Renal cortical epithelial cell (primary cell): ENCODE measurements around the gene CARD14. TPM values are rescaled to one million over a fixed set of nuclear protein-coding genes. Genes with fewer than 3 reads are reported as not detected.

Source experiments
- DNase-seq: peaks from one replicate; pipeline ENCODE4 v3.0.0-alpha.2; 2011; ENCODE audit warnings: low read depth
- total RNA-seq: library from RNA; depleted of rRNA; stranded (reverse); fragments of >200 nt; gene quantifications from 2 replicates; pipeline ENCODE4 v1.2.3, GENCODE V29; 2014

The CARD14 gene
- total RNA-seq, result 0.05 TPM in 1 of 2 replicates, not detected in the other

- peak; percentile 3 for DNase-seq
Observed at GRCh38 chr17:80169784-80170500, at the start of gene CARD14. Gene CARD14, plus strand, starts transcription at chr17:80170030. Its CDS starts 11,409 bp downstream, at chr17:80181439.

DNA sequence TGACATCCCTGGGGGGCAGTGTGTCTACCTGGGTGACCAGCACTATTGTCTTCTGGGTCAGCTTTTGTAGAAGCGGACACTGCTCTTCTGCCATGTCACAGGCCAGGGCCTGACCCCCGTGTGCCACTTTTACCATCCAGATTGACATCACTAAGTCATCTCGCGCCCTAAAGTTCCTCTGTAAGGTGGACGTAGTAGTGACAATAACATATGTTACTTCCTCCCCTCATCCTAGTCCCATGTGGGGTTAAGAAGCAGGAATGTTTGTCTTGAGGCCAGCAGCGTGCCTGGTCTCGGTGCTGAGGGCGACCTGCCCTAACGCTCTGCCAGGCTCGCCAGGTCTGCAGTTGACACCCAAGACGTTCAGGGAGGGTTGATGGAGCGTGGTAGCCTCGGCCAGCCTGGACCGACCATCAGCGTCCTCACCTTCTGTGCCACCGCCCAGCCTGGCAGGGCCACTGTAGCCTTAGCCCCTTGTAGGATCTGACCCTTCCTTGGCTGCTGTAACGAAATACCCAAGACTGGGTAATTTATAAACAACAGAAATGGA is 47.7 kb upstream of the CARD14 start:
- no peak for DNase-seq

DNA sequence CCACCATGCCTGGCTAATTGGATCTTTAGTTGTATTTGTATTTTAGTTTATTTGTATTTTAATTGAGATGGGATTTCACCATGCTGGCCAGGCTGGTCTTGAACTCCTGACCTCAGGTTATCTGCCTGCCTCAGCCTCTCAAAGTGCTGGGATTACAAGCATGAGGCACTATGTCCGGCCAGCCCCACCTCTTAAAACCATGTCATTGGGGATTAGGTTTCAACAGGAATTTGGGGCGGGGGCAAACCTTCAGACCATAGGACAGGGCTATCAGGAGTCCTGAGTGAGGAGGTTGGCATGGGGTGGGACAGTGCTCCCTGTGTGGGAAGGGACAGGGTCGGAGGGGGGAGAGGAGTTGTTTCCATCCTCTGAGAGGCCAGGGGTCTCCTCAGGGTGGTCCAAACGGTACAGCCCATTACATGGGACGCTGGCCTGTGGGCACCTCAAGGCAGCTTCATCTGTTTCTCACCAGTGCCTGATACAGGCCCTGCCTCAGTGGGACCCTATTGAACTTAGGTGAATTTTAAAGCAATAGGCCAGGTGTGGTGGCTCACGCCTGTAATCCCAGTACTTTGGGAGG is 46.8 kb upstream of the CARD14 start:
- no peak for DNase-seq

GRCh38 chr17:80123791-80124190 is 46.0 kb upstream of the CARD14 start:
- no peak for DNase-seq

DNA sequence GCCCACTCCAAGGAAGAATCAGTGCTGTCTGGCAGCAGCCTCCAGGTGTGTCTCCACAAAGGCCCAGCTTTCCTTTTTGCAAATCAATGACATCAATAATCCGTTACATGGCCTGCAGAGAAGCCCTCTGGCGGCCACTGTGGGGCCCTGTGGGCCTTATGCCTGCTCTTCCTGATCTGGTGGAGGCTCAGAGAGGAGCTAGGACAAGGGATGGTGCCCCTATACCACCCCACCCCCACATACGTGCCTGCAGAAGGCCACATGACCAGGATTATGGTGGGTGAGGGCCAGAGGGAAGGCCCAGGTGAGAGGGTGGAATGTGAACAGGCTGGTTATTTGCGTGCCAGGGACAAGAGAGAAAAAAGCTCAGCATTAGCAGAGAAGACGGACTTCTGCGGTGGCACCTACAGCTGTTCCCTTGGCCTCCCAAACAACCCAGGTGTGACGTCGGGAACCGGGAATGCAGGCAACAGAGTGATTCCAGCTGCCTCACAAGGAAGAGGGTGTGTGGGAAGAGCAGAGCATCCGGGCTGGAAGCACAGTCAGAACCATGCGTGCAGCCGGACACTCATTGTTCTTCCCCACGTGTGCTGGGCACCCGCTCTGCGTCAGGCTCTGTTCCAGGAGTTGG is 45.4 kb upstream of the CARD14 start:
- no peak for DNase-seq

DNA sequence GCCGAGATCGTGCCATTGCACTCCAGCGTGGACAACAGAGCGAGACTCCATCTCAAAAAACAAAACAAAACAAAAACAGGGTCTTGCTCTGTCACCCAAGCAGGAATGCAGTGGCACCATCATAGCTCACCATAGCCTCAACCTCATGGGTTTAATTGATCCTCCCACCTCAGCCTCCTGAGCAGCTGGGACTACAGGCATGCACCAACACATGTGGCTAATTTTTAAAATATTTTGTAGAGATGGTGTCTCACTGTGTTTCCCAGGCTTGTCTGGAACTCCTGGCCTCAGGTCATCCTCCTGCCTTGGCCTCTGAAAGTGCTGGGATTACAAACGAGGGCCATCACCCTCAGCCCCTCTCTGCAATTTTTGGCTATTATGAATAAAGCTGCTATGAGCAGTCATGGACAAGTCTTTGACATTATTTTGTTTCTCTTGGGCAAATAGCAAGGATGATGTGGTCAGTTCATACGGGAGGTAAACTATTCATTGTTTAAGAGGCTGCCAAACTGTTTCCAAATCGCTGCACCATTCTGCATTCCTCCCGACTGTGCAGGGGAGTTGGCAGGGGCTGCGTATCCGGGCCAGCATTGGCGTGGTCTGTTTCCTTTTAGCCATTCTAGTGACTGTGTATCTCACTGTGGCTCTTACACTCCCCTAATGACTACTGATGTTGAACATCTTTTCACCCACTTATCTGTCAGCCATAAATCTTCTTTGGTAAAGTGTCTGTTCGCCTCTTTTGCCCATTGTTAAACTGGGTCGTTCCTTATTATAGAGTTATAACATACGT is 44.0 kb upstream of the CARD14 start:
- DNase-seq, result peak; percentile 23

DNA sequence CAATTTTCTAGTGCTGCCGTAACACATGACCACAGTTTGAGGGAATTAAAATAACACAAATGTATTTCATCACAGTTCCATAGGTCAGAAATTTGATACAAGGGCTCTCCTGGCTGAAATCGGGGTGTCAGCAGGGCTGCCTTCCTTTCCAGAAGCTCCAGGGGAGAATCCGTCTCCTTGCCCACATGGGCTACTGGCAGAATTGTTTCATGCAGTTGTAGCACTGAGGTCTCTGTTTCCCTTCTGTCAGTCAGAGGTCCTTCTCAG is 43.4 kb upstream of the CARD14 start:
- no peak for DNase-seq

DNA sequence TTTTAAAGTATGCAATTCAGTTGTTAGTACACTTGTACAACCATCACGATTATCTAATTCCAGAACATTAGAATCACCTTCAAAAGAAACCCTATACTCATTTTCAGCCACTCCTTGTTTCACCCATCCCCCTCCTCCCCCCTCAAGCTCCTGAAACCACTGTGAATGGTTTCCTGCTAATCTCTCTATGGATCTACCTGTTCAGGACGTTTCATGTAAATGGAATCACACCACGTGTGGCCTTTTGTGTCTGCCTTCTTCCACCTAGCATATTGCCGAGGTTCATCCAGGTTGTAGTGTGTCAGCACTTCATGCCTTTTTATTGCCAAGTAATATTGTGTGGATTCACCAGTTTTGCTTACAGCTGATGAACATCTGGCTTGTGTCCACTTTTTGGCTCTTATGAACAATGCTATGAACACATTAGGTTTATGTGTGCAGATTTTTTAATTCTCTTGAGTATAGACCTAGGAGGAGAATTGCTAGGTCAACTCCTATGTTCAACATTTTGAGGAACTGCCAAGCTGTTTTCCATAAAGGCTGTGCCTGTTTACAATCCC is 40.7 kb upstream of the CARD14 start:
- DNase-seq, result no peak

DNA sequence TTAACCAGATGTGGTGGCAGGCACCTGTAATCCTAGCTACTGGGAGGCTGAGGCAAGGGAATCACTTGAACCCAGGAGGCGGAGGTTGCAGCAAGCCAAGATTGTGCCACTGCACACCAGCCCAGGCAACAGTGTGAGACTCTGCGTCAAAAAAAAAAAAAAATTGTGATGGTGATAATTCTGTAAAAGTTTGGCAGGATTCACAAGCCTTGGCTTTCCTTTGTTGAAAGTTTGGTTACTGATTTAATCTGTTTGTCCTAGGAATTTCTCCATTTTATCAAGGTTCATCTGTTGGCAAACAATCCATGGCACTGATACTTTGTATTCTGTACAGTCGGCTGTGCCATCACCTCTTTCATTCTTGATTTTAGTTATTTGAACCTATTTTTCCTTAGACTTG is 38.8 kb upstream of the CARD14 start:
- DNase-seq, result no peak

GRCh38 chr17:80132906-80133625 is 36.8 kb upstream of the CARD14 start:
- DNase-seq, result no peak

DNA sequence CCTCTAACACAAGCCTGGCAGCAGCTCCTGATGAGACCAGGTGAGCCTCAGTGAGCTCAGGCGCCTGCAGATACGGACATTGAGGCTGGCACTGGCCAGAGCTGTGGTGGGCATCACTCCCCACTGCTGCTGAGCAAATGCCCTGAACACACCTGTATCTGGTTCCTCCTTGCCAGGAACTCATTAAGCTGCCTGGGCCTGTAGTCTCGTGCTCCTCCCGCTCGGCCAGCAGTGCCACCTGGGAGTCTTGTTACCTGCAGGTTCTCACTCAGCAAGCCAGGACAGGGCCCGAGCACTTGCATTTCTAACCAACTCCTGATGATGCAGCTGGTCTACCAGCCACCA is 36.2 kb upstream of the CARD14 start:
- no peak for DNase-seq

GRCh38 chr17:80137131-80137530 is 32.7 kb upstream of the CARD14 start:
- DNase-seq, result no peak

DNA sequence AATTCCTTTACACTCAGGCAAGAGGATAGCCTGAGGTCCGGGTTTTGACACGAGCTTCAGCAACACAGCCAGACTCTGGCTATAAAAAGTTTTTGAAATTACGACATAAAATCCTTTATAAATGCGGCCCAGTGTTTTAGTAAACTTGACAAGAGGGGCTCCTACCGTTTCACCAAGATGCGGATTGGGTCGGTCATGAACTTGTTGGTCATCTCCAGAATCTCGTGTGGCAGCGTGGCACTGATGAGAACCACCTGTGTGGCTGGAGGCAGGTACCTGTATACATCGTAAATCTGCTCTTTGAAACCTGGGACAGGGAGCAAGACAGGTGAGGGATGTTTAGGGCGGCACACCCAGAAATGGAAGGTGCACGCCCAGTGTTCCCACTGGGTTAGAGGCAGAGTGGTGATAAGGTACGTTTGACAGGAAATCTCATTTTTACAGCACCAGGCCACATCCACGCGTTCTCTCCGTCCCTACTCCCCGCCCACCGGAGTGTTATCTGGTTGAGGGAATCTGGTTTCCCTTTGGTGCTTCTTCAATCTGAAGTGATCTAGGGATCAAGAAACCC is 30.9 kb upstream of the CARD14 start:
- DNase-seq, result no peak

- DNase-seq, result no peak
Observed at GRCh38 chr17:80141463-80142165, 28.2 kb upstream of the CARD14 start.

DNA sequence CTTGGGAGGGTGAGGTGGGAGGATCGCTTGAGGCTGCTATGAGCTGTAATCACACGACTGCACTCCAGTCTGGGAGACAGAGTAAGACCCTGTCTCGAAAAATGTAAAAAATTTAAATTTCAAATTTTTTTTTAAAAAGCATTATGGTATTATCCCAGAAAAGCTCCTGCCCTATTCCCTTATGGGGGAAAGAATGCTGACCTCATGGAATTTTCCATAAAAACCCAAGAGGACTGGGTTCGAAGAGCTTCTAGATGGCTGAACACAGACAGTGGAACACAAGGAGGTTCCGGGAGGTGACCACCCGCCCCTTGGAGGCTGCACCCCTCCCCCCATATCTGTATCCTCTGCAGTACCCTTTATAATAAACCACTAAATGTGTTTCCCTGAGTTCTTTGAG is 26.9 kb upstream of the CARD14 start:
- DNase-seq, result no peak

DNA sequence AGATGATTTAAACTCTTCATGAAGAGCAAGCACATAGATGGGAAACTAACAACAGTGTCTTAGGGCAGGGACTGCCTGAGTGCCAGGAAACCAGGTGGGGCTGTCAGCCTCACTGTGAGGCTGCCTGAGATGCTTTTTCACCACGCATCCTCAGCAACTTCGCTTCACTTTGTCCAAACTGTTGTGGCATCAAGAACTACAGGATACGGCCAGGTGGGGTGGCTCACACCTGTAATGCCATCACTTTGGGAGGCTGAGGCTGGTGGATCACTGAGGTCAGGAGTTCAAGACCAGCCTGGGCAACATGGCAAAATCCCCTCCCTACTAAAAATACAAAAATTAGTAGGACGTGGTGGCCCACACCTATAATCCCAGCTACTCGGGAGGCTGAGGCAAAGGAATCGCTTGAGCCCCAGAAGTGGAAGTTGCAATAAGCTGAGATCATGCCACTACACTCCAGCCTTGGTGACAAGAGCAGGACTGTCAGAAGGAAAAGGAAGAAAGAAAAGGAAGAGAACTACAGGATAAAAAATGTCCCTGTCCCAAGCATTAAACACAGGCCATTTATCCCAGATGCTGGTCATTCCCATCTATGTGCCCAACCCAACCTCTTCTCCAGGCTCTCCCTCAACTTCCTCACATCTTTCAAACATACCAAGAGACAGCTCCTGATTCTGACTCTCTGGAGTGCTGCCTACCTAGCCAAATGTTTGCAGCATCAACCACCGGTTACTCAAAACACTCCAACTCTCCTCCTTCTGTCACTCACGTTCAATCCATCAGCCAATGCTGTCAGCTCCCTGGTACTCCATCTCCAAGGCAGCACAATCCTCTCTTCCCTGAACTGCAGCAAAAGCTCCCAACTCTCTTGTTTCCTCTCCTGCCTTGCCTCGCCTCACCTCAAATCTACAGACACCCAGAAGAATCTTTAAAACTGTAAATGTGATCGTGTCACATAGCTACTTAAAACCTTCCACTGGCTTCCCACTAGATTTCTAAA is 24.5 kb upstream of the CARD14 start:
- no peak for DNase-seq

DNA sequence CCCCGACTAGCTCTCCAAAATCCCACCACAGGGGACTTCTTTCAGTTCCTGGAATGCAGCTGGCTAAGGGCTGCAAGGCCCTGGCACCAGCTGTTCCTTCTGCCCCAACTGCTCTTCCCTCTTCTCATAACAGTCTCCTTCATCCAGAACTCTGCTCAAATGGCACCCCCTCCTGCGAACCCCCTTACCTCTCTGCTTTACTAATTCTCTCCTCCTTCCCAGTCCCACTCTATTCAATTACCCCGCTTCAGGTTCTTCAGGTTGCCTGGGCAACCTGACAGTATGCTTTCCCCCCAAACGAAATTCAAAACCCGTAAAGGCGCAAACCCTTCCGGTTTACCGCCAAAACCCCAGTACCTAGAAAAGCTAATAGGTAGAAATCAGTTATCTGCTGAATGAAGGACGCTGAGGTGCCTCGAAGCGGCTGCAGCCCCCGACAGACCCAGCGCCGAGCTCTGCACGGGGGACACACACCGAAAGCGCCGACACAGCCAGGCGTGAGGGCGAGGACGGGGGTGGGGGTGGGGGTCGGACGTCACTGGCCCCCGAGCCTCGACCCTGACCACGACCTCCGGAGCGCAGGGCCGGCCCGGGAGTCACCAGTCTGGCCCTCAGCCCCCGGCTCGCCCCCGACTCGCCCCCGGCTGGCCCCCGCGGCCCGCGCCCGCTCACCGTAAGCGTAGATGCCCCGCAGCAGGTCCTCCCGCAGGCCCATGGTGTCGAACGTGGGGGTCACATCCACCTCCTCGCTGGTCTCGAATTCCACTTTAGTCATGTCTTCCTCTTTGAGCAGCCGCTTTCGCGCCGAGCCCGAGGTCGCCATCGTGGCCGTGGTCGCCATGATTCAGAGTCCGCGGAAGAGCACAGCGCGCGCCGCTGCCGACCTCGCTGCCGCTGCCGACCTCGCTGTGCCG is 23.5 kb upstream of the CARD14 start:
- no peak for DNase-seq
